ENCODE measurements around the gene HDHD3. TPM values are rescaled to one million over a fixed set of nuclear protein-coding genes. Genes with fewer than 3 reads are reported as not detected.

Gene HDHD3
- total RNA-seq, 1 donor from 2014 or later = 10.7 TPM

DNA sequence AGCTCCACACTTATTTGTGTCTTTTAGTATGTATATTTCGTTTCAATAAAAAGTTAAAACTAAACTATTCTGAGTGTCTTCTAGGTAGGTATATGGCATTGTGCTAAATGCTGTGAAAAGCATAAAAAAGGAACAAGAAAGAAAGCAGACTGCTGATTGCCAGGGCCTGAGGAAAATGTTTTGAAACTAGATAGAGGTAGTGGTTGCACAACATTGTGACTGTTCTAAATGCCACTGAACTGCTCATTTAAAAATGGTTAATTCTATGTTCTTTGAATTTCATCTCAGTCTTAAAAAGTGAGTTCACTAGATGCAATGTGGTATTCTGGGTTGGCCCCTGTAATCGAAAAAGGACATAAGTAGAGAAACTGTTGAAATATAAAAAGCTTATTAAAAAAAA, 26.9 kb upstream of the HDHD3 start:
- no peak overlapping the region for H3K27ac Mint-ChIP-seq (ENCODE audit: unreplicated experiment)
- peaks cover 4% of the 10 kb centered on the region for H3K36me3 Mint-ChIP-seq (ENCODE audit: low read depth)
- H3K27me3 Mint-ChIP-seq (ENCODE audit: low read depth) = no peaks in the 10 kb centered on the region
- DNase-seq (ENCODE audit: low spot score) = no peak
- peaks cover 27% of the 10 kb centered on the region for H3K4me1 Mint-ChIP-seq (ENCODE audit: low read depth)
- no peak overlapping the region for H3K4me3 Mint-ChIP-seq (ENCODE audit: unreplicated experiment)
- H3K9me3 Mint-ChIP-seq (ENCODE audit: low read depth) = no peaks in the 10 kb centered on the region
- TF ChIP-seq, protein P1, sequence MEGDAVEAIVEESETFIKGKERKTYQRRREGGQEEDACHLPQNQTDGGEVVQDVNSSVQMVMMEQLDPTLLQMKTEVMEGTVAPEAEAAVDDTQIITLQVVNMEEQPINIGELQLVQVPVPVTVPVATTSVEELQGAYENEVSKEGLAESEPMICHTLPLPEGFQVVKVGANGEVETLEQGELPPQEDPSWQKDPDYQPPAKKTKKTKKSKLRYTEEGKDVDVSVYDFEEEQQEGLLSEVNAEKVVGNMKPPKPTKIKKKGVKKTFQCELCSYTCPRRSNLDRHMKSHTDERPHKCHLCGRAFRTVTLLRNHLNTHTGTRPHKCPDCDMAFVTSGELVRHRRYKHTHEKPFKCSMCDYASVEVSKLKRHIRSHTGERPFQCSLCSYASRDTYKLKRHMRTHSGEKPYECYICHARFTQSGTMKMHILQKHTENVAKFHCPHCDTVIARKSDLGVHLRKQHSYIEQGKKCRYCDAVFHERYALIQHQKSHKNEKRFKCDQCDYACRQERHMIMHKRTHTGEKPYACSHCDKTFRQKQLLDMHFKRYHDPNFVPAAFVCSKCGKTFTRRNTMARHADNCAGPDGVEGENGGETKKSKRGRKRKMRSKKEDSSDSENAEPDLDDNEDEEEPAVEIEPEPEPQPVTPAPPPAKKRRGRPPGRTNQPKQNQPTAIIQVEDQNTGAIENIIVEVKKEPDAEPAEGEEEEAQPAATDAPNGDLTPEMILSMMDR (IDR thresholded peaks at IDR 0.05) = no peak

DNA sequence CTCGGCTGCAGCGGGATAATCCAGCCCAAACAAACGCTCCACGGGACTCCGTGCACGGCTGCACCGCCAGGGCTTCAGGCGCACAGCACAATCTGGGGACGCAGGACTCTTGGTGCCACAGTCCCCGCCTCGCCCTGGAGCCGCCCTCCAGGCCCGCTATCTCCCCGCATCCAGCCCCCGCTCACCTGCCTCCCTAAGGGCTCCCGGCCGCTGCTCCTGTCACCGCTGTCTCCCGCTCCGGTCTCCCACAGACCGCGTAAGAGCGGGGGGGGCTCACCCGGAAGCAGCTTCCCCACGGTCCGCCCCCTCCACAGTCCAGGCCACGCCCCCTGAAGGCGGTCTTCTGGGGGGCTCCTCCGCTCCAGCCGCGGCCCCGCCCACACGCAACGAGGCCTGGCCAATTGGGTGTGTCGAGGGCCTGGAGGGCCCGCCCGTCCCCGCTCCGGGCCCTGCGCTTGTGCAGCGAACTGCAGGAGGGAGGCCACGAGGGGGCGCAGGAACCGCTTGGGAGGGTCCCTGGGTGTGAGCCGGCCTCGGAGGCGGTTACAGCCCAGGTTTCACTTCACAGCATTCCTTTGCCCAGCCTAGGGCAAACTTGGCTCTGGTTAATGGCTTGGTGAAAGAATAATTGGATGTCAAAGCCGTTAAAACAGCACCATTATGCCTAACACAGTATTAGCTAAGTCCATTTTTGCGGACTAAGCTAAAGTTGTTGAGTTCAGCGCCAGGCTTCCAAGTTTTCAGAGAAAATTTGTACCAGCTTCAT, 24.4 kb upstream of the HDHD3 start, which contains the start of gene ALAD:
Gene ALAD (minus strand): TSS at position 258 of the 766 bp plus-strand sequence. CDS start 7,725 bp downstream, outside the sequence.
- H3K36me3 Mint-ChIP-seq (ENCODE audit: low read depth) = no peaks in the 10 kb centered on the region
- TF ChIP-seq, protein P1 (IDR thresholded peaks at IDR 0.05) = peak; percentile 98
- no peaks in the 10 kb centered on the region for H3K27me3 Mint-ChIP-seq (ENCODE audit: low read depth)
- H3K9me3 Mint-ChIP-seq (ENCODE audit: low read depth) = no peaks in the 10 kb centered on the region
- peaks cover 24% of the 10 kb centered on the region for H3K4me1 Mint-ChIP-seq (ENCODE audit: low read depth)
- peak within 1 kb of the TSS; percentile 87 for H3K4me3 Mint-ChIP-seq (ENCODE audit: unreplicated experiment)
- peak within 1 kb of the TSS; percentile 85 for H3K27ac Mint-ChIP-seq (ENCODE audit: unreplicated experiment)
- DNase-seq (ENCODE audit: low spot score) = peak; percentile 99

DNA sequence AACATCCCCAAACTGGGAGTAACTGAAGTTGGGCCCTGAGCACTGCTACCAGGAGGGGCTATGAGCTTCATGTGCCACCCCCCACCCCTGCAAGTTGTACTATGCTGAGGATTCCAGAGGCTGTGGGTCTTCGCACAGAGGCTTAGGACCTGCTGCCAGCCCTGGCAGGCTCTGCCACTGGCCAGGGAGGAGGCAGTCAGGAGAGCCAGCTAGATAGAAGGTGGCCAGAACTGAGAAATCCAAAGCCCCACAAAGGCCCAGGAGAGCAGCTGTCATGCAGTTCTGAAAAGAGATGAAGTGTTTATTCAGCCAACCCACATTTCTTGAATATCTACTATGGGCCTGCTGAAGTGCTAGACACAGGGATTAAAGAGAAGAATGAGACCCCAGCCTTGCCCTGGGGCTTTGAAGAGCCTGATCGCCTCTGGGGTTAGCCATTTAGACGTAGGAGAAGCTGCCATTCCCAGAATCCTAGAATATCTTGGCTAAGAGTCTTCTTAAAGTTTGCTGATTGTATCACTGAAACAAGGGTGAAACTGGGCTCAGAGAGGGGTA, 22.9 kb upstream of the HDHD3 start:
- TF ChIP-seq, protein P1 (IDR thresholded peaks at IDR 0.05) = no peak
- H3K36me3 Mint-ChIP-seq (ENCODE audit: low read depth) = no peaks in the 10 kb centered on the region
- H3K27ac Mint-ChIP-seq (ENCODE audit: unreplicated experiment) = no peak overlapping the region
- peaks cover 24% of the 10 kb centered on the region for H3K4me1 Mint-ChIP-seq (ENCODE audit: low read depth)
- no peak for DNase-seq (ENCODE audit: low spot score)
- H3K9me3 Mint-ChIP-seq (ENCODE audit: low read depth) = no peaks in the 10 kb centered on the region
- H3K27me3 Mint-ChIP-seq (ENCODE audit: low read depth) = no peaks in the 10 kb centered on the region
- peak overlapping the region; percentile 87 for H3K4me3 Mint-ChIP-seq (ENCODE audit: unreplicated experiment)

DNA sequence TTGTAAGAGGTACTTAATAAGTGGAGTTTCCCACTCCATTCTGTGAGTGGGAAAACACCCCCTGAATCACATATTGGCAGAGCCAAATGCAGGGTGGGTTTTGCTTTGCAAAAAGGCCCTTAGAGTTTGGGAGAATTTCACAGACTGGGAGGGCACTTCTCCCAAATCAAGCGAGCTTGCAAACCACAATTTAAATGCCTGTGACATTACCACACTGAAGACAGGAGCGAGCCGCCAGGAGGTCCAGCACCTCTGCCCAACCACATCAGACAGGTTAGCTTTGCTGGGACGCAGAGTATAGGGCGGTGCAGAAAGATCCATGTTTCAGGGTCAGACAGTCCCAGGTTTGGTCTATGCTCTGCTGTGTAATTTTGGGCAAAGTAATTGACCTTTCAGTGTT, 22.0 kb upstream of the HDHD3 start:
- Mint-ChIP-seq H3K4me1 (ENCODE audit: low read depth) (peaks cover 24% of the 10 kb centered on the region), H3K27me3 (ENCODE audit: low read depth) (no peaks in the 10 kb centered on the region), H3K36me3 (ENCODE audit: low read depth) (no peaks in the 10 kb centered on the region), H3K27ac (ENCODE audit: unreplicated experiment) (no peak overlapping the region), H3K4me3 (ENCODE audit: unreplicated experiment) (no peak overlapping the region), H3K9me3 (ENCODE audit: low read depth) (no peaks in the 10 kb centered on the region)
- TF ChIP-seq, protein P1 (IDR thresholded peaks at IDR 0.05) = no peak
- DNase-seq (ENCODE audit: low spot score) = no peak

DNA sequence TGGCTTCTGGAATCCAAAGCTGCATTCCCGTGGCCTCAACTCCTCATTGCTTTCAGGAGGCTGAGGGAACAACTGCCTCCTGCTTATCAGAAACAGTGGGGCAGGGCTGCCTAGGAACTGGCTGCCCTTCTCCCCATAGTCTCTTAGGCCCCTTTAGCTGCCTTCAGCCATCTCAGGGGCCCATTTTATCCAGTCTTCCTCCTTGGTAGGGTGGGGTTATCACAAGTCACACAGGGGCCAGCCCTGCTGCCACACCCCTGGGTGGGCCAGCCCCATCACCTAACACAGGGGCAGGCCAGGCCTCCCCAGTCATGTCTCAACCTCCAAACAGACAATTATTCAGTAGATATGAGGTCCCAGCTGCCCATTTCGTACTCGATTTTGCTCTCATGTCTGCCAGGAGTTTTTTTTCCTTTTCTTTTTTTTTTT, 20.4 kb upstream of the HDHD3 start:
- no peak overlapping the region for H3K4me3 Mint-ChIP-seq (ENCODE audit: unreplicated experiment)
- no peaks in the 10 kb centered on the region for H3K27me3 Mint-ChIP-seq (ENCODE audit: low read depth)
- H3K4me1 Mint-ChIP-seq (ENCODE audit: low read depth) = peaks cover 24% of the 10 kb centered on the region
- TF ChIP-seq, protein P1 (IDR thresholded peaks at IDR 0.05) = no peak
- no peak overlapping the region for H3K27ac Mint-ChIP-seq (ENCODE audit: unreplicated experiment)
- DNase-seq (ENCODE audit: low spot score) = no peak
- no peaks in the 10 kb centered on the region for H3K36me3 Mint-ChIP-seq (ENCODE audit: low read depth)
- H3K9me3 Mint-ChIP-seq (ENCODE audit: low read depth) = no peaks in the 10 kb centered on the region
